Upper lobe of right lung (tissue), 1 donor: ENCODE data around the gene CCDC159. TPM values are rescaled to one million over a fixed set of nuclear protein-coding genes. Genes with fewer than 3 reads are reported as not detected.

Experiments used
- ATAC-seq: fragments of 200-7000 bp; cut with Tn5 transposase; one replicate; pipeline ENCODE4 v1.9.1; 2020; ENCODE audit warnings: mild to moderate bottlenecking, moderate library complexity
- DNase-seq: peaks from one replicate; pipeline ENCODE4 v3.0.0-alpha.2; 2020
- H3K27ac ChIP-seq: fragments of 200-600 bp; one replicate; pipeline ENCODE4 v1.8.0; 2022
- H3K27me3 ChIP-seq: fragments of 200-600 bp; one replicate; pipeline ENCODE4 v1.8.0; 2022; ENCODE audit warnings: mild to moderate bottlenecking
- H3K36me3 ChIP-seq: fragments of 200-600 bp; one replicate; pipeline ENCODE4 v1.8.0; 2022
- H3K4me1 ChIP-seq: fragments of 200-600 bp; one replicate; pipeline ENCODE4 v1.8.0; 2022
- H3K4me3 ChIP-seq: fragments of 200-600 bp; one replicate; pipeline ENCODE4 v1.8.0; 2022; ENCODE audit warnings: mild to moderate bottlenecking
- H3K9me3 ChIP-seq: fragments of 200-600 bp; one replicate; pipeline ENCODE4 v1.8.0; 2022
- intact Hi-C: fragments of 100-400 bp; cut with DNase I; formaldehyde crosslinking; loops from one replicate; pipeline ENCODE4 v1.11.0; 2022
- total RNA-seq: library from RNA; stranded (reverse); fragmentation: NEBNext Ultra II Directional; extraction: Animal tissue kit (Norgen Biotek cat#: 25700); gene quantifications from one replicate; pipeline ENCODE4 v1.2.1, GENCODE V29; 2021
- TF ChIP-seq, protein P1 (sequence below): fragments of 200-600 bp; IDR thresholded peaks from one replicate; pipeline ENCODE4 v1.8.0; 2022; ENCODE audit warnings: antibody characterized with exemption
- donor health status: DM: no; HTN: yes; CAD: no; lungs with severe emphysema.

Gene CCDC159
- total RNA-seq, 1 donor from 2014 or later: 39.4 TPM

DNA sequence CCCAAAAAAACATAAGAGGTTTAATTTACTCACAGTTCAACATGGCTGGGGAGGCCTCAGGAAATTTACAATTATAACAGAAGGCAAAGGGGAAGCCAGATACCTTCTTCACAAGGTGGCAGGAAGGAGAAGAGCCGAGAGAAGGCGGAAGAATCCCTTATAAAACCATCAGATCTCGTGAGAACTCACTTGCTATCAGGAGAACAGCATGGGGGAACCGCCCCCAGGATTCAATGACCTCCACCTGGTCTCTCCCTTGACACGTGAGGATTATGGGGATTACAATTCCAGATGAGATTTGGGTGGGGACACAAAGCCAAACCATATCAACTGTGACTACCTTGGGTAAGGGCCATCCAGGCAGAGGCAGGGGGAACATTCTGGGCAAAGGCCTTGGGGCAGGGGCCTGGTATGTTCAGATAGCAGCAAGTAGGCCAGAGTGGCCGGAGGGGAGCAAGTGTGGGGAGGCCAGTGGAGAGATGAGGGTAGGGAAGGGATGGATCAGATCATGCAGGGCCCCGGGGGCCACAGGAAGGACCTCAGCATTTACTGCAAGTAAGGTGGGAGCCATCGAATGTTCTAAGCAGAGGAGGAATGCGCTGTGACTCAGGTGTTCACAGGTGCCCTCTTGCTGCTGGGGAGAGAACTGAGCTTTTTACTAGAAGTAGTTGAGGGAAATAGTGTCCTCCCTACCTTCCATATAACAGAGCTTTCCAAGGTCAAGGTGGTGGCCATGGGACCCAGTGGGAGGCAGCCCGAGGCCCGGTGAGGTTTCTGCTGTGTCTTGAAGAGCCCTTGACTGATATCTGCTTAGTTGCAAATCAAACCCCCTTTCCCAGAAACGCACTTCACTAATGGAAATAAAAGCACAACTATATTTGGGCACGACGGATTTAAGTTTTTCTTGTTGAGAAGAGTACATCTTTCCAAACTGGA lies 24.9 kb upstream of the CCDC159 start:
- intact Hi-C loops: no loop called here
- Histone ChIP-seq H3K4me1 (peaks cover 40% of the 10 kb centered on the region), H3K27ac (peak overlapping the region; percentile 51), H3K9me3 (no peaks in the 10 kb centered on the region), H3K4me3 (no peak overlapping the region), H3K27me3 (no peaks in the 10 kb centered on the region), H3K36me3 (peaks cover 10% of the 10 kb centered on the region)
- TF ChIP-seq, protein P1, sequence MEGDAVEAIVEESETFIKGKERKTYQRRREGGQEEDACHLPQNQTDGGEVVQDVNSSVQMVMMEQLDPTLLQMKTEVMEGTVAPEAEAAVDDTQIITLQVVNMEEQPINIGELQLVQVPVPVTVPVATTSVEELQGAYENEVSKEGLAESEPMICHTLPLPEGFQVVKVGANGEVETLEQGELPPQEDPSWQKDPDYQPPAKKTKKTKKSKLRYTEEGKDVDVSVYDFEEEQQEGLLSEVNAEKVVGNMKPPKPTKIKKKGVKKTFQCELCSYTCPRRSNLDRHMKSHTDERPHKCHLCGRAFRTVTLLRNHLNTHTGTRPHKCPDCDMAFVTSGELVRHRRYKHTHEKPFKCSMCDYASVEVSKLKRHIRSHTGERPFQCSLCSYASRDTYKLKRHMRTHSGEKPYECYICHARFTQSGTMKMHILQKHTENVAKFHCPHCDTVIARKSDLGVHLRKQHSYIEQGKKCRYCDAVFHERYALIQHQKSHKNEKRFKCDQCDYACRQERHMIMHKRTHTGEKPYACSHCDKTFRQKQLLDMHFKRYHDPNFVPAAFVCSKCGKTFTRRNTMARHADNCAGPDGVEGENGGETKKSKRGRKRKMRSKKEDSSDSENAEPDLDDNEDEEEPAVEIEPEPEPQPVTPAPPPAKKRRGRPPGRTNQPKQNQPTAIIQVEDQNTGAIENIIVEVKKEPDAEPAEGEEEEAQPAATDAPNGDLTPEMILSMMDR: no peak
- ATAC-seq: no peak
- no peak for DNase-seq

DNA sequence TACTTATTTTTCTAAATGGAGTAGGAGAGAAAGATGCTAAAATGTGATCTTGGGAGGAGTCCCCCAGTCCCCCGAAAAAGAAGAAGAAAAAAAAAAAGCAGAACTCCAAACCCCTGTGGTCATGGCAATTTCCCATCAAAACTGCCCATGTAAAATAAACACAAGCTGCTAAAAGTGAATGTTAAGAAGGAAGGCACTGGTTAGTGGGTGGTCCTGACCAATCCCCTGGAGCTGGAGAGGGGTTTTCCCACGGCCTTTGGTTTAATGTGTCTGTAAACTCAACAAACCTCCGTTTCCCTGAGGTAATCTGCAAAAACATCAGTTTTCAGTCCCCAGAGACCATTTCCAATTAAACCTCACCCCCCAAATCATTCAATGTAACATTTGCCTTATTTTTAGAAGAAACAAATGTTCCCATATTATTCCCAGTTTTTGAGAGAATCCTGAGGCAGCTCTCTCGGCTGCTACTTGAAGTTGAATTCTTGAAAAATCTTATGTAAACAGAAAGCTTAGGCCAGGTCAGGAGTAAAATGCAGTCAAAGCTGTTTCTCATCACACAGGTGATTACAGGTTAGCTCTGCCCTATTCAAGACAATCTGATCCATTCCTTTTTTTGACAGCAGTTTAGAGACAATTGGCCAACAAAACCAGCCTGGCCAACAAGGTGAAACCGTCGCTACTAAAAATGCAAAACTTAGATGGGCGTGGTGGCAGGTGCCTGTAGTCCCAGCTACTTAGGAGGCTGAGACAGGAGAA lies 23.9 kb upstream of the CCDC159 start:
- no peak for ATAC-seq
- TF ChIP-seq, protein P1: no peak
- DNase-seq: no peak
- Histone ChIP-seq H3K27ac (peak overlapping the region; percentile 51), H3K27me3 (no peaks in the 10 kb centered on the region), H3K4me3 (no peak overlapping the region), H3K36me3 (peaks cover 20% of the 10 kb centered on the region), H3K4me1 (peaks cover 39% of the 10 kb centered on the region), H3K9me3 (no peaks in the 10 kb centered on the region)
- intact Hi-C loops: no loop called here

DNA sequence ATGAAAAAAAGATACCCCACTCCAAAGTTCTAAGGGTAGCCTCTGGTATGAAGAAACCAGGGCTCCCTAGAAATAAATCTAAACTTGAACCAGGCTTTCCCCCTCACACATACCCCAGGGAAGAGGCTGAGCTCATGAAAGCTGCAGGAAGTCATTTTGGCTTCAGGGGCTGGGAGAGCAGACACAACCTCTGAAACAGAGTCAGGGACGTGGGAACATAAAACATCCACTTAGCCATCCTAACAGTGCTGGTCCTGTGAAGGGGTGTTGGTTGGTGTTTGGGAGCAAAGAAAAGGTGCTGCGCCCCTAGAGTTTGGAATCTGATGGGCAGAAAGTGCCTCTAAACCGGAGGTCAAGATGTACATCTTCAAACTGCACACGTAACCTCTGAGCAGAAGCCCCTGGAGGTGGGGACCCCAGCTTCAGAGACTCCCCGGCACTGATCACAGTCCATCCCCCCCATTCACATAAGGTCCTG lies 22.7 kb upstream of the CCDC159 start:
- peak overlapping the region; percentile 3 for H3K4me3 ChIP-seq
- DNase-seq (no peak), ATAC-seq (peak; percentile 6)
- intact Hi-C loops: no loop called here
- H3K27ac ChIP-seq: peak overlapping the region; percentile 75
- peaks cover 29% of the 10 kb centered on the region for H3K36me3 ChIP-seq
- peaks cover 32% of the 10 kb centered on the region for H3K4me1 ChIP-seq
- H3K9me3 ChIP-seq: no peaks in the 10 kb centered on the region
- TF ChIP-seq, protein P1: no peak
- H3K27me3 ChIP-seq: no peaks in the 10 kb centered on the region

GRCh38 chr19:11324079-11324661 lies 22.1 kb upstream of the CCDC159 start:
- no peak overlapping the region for H3K4me3 ChIP-seq
- peaks cover 32% of the 10 kb centered on the region for H3K4me1 ChIP-seq
- TF ChIP-seq, protein P1: no peak
- intact Hi-C loops: no loop called here
- H3K27ac ChIP-seq: peak overlapping the region; percentile 75
- H3K9me3 ChIP-seq: no peaks in the 10 kb centered on the region
- DNase-seq (peak; percentile 88), ATAC-seq (peak; percentile 87)
- peaks cover 30% of the 10 kb centered on the region for H3K36me3 ChIP-seq
- H3K27me3 ChIP-seq: no peaks in the 10 kb centered on the region

GRCh38 chr19:11324748-11325389 lies 21.4 kb upstream of the CCDC159 start:
- Histone ChIP-seq H3K27me3 (no peaks in the 10 kb centered on the region), H3K4me1 (peaks cover 32% of the 10 kb centered on the region), H3K36me3 (peaks cover 31% of the 10 kb centered on the region), H3K9me3 (no peaks in the 10 kb centered on the region), H3K27ac (peak overlapping the region; percentile 75), H3K4me3 (no peak overlapping the region)
- no peak for ATAC-seq
- no peak for DNase-seq
- TF ChIP-seq, protein P1: no peak
- intact Hi-C loops: no loop called here
